DOHH2 (cell line): ENCODE results near the gene MED26.

Source experiments
- H3F3A ChIP-seq: fragments of 200-600 bp; sonication (generic), shearing (Covaris generic); 2 replicates; pipeline ENCODE4 v1.6.0; 2016; ENCODE audit warnings: antibody characterized with exemption, mild to moderate bottlenecking; ENCODE audit not compliant: control insufficient read depth, insufficient read depth
- H3K27ac ChIP-seq: fragments of 200-600 bp; sonication (generic); 2 replicates; pipeline ENCODE4 v1.5.1; 2014; ENCODE audit warnings: low read depth, mild to moderate bottlenecking, low read length, moderate library complexity
- H3K27me3 ChIP-seq: fragments of 200-600 bp; sonication (generic); 2 replicates; pipeline ENCODE4 v1.6.1; 2014; ENCODE audit warnings: mild to moderate bottlenecking, low read length, mixed read lengths; ENCODE audit not compliant: control insufficient read depth
- H3K36me3 ChIP-seq: fragments of 200-600 bp; sonication (generic); 2 replicates; pipeline ENCODE4 v1.6.1; 2014; ENCODE audit warnings: mild to moderate bottlenecking, low read length, moderate library complexity, mixed read lengths; ENCODE audit not compliant: control insufficient read depth
- H3K4me1 ChIP-seq: fragments of 200-600 bp; sonication (generic); 2 replicates; pipeline ENCODE4 v1.6.1; 2014; ENCODE audit warnings: mild to moderate bottlenecking, low read length, mixed read lengths; ENCODE audit not compliant: control insufficient read depth
- H3K4me2 ChIP-seq: fragments of 200-600 bp; sonication (generic); 2 replicates; pipeline ENCODE4 v1.6.0; 2014; ENCODE audit warnings: mild to moderate bottlenecking, low read length, moderate library complexity
- H3K4me3 ChIP-seq: fragments of 200-600 bp; sonication (generic); 2 replicates; pipeline ENCODE4 v1.5.1; 2014; ENCODE audit warnings: mild to moderate bottlenecking, low read length, mixed read lengths
- H3K79me2 ChIP-seq: fragments of 200-600 bp; sonication (generic); 2 replicates; pipeline ENCODE4 v1.6.1; 2014; ENCODE audit warnings: mild to moderate bottlenecking, low read length, mixed read lengths; ENCODE audit not compliant: control insufficient read depth
- H3K9me2 ChIP-seq: fragments of 200-600 bp; sonication (generic); replicated peaks from 2 replicates; pipeline ENCODE4 v1.6.1; 2014; ENCODE audit warnings: mild to moderate bottlenecking, low read length, mixed read lengths; ENCODE audit not compliant: control insufficient read depth
- H3K9me3 ChIP-seq: fragments of 200-600 bp; sonication (generic); 2 replicates; pipeline ENCODE4 v1.6.1; 2014; ENCODE audit warnings: antibody characterized with exemption, low read length, mixed read lengths; ENCODE audit not compliant: control insufficient read depth, insufficient read depth
- H4K20me1 ChIP-seq: fragments of 200-600 bp; sonication (generic); 2 replicates; pipeline ENCODE4 v1.6.0; 2014; ENCODE audit warnings: low read depth, mild to moderate bottlenecking, antibody characterized with exemption, low read length, moderate library complexity; ENCODE audit not compliant: control insufficient read depth, insufficient read depth
- CTCF ChIP-seq: fragments of 200-600 bp; sonication (generic); IDR thresholded peaks from one replicate; pipeline ENCODE4 v1.5.1; 2014; ENCODE audit warnings: antibody characterized with exemption, mild to moderate bottlenecking, low read depth, low read length; ENCODE audit not compliant: poor library complexity, severe bottlenecking
- EZH2phosphoT487 ChIP-seq: fragments of 200-600 bp; sonication (generic); IDR thresholded peaks from 2 replicates; pipeline ENCODE4 v1.6.1; 2017; ENCODE audit warnings: borderline replicate concordance, mild to moderate bottlenecking, antibody characterized with exemption, low read length, moderate library complexity, mixed read lengths

MED26 gene

GRCh38 chr19:16640951-16641350, 12.9 kb upstream of the MED26 start:
- H3K9me2 ChIP-seq, result no peaks in the 10 kb centered on the region
- peaks cover 3% of the 10 kb centered on the region; the same call in 1 of the 2 replicates for H3K4me1 ChIP-seq
- TF ChIP-seq EZH2phosphoT487, result no peak
- no peak for TF ChIP-seq CTCF
- H3K4me3 ChIP-seq, result no peak overlapping the region
- no peak overlapping the region for H3K4me2 ChIP-seq
- H3K79me2 ChIP-seq, result peaks cover 92% of the 10 kb centered on the region
- no peaks in the 10 kb centered on the region for H3K9me3 ChIP-seq
- H3K27me3 ChIP-seq, result no peaks in the 10 kb centered on the region
- H4K20me1 ChIP-seq, result 0 out of 2 replicates have a peak, but pooled peaks cover 3% of the 10 kb centered on the region
- H3K36me3 ChIP-seq, result peaks cover 78% of the 10 kb centered on the region
- no peak overlapping the region for H3K27ac ChIP-seq
- no peaks in the 10 kb centered on the region for H3F3A ChIP-seq

- H4K20me1 ChIP-seq, result 0 out of 2 replicates have a peak, but pooled peaks cover under 1% of the 10 kb centered on the region
- no peak overlapping the region for H3K27ac ChIP-seq
- no peaks in the 10 kb centered on the region for H3F3A ChIP-seq
- H3K9me2 ChIP-seq, result no peaks in the 10 kb centered on the region
- H3K4me2 ChIP-seq, result no peak overlapping the region
- H3K9me3 ChIP-seq, result no peaks in the 10 kb centered on the region
- TF ChIP-seq EZH2phosphoT487 (no peak), CTCF (no peak)
- H3K4me3 ChIP-seq, result no peak overlapping the region
- H3K36me3 ChIP-seq, result peaks cover 73% of the 10 kb centered on the region
- peaks cover 83% of the 10 kb centered on the region for H3K79me2 ChIP-seq
- H3K4me1 ChIP-seq, result peaks cover 3% of the 10 kb centered on the region; the same call in 1 of the 2 replicates
- no peaks in the 10 kb centered on the region for H3K27me3 ChIP-seq
Observed at GRCh38 chr19:16638666-16639065, 10.7 kb upstream of the MED26 start.

- H3K4me2 ChIP-seq, result no peak overlapping the region
- H3K27me3 ChIP-seq, result no peaks in the 10 kb centered on the region
- H3K27ac ChIP-seq, result no peak overlapping the region
- TF ChIP-seq EZH2phosphoT487 (no peak), CTCF (no peak)
- H3K36me3 ChIP-seq, result peaks cover 72% of the 10 kb centered on the region
- H3K9me2 ChIP-seq, result no peaks in the 10 kb centered on the region
- H3K9me3 ChIP-seq, result no peaks in the 10 kb centered on the region
- H4K20me1 ChIP-seq, result no peaks in the 10 kb centered on the region
- H3K79me2 ChIP-seq, result peaks cover 77% of the 10 kb centered on the region
- H3K4me1 ChIP-seq, result peaks cover 3% of the 10 kb centered on the region; the same call in 1 of the 2 replicates
- no peak overlapping the region for H3K4me3 ChIP-seq
- H3F3A ChIP-seq, result no peaks in the 10 kb centered on the region; the same call in 1 of the 2 replicates
Observed at GRCh38 chr19:16637535-16637934, 9.5 kb upstream of the MED26 start.
